ENCODE measurements around the gene ERP44.

GRCh38 chr9:100087218-100087617, 11.6 kb downstream of the ERP44 start:
- TF ChIP-seq POLR2A (IDR thresholded peaks at IDR 0.05) (no peak), CTCF (IDR thresholded peaks at IDR 0.05) (no peak)

All from right lobe of liver (tissue), 4 donors.